ENCODE measurements around the gene AOX1. TPM values are rescaled to one million over a fixed set of nuclear protein-coding genes. Genes with fewer than 3 reads are reported as not detected.

Gene AOX1
- total and polyA plus RNA-seq, 2 experiments from 2014 or later, result 1.4 to 5.0 TPM

DNA sequence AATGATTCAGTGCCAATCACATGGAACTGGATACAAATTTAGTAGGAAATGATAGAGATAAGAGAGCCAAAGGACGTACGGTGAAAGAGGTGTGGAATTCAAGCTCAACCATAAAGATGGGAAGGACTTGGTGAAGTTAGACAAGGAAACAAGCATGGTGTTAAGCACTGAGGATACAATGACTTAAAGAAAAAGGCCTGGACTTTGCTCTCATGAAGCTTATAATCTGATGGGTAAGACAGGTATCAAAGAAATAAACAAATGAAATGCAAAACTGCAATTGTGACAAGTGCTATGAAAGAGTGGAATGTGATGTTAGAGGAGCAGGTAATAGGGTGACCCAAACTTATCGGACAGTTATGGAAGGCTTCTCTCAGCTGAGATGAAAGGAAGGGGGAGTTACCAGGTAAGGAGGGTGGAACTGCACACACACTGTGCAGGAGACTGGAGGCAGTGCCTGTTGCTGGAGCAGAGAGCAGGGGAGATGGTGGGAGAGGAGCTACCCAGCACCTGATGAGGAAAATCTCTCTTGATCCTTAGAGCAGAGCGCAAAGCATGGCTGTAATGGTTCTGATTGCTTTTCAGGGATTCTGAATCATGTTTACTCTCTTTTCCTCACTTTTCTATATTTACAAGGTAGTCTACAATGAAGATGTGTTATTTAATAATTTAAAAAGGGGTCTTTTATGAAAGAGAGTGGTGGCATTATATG, 118.3 kb downstream of the AOX1 start (continued):
- no peak for TF ChIP-seq EZH2phosphoT487 (IDR thresholded peaks at IDR 0.05; ENCODE audit: unreplicated experiment)
- TF ChIP-seq ZNF331 (CRISPR knock-in tag; IDR thresholded peaks at IDR 0.05; ENCODE audit: low read depth), result no peak
- TF ChIP-seq, protein P1, sequence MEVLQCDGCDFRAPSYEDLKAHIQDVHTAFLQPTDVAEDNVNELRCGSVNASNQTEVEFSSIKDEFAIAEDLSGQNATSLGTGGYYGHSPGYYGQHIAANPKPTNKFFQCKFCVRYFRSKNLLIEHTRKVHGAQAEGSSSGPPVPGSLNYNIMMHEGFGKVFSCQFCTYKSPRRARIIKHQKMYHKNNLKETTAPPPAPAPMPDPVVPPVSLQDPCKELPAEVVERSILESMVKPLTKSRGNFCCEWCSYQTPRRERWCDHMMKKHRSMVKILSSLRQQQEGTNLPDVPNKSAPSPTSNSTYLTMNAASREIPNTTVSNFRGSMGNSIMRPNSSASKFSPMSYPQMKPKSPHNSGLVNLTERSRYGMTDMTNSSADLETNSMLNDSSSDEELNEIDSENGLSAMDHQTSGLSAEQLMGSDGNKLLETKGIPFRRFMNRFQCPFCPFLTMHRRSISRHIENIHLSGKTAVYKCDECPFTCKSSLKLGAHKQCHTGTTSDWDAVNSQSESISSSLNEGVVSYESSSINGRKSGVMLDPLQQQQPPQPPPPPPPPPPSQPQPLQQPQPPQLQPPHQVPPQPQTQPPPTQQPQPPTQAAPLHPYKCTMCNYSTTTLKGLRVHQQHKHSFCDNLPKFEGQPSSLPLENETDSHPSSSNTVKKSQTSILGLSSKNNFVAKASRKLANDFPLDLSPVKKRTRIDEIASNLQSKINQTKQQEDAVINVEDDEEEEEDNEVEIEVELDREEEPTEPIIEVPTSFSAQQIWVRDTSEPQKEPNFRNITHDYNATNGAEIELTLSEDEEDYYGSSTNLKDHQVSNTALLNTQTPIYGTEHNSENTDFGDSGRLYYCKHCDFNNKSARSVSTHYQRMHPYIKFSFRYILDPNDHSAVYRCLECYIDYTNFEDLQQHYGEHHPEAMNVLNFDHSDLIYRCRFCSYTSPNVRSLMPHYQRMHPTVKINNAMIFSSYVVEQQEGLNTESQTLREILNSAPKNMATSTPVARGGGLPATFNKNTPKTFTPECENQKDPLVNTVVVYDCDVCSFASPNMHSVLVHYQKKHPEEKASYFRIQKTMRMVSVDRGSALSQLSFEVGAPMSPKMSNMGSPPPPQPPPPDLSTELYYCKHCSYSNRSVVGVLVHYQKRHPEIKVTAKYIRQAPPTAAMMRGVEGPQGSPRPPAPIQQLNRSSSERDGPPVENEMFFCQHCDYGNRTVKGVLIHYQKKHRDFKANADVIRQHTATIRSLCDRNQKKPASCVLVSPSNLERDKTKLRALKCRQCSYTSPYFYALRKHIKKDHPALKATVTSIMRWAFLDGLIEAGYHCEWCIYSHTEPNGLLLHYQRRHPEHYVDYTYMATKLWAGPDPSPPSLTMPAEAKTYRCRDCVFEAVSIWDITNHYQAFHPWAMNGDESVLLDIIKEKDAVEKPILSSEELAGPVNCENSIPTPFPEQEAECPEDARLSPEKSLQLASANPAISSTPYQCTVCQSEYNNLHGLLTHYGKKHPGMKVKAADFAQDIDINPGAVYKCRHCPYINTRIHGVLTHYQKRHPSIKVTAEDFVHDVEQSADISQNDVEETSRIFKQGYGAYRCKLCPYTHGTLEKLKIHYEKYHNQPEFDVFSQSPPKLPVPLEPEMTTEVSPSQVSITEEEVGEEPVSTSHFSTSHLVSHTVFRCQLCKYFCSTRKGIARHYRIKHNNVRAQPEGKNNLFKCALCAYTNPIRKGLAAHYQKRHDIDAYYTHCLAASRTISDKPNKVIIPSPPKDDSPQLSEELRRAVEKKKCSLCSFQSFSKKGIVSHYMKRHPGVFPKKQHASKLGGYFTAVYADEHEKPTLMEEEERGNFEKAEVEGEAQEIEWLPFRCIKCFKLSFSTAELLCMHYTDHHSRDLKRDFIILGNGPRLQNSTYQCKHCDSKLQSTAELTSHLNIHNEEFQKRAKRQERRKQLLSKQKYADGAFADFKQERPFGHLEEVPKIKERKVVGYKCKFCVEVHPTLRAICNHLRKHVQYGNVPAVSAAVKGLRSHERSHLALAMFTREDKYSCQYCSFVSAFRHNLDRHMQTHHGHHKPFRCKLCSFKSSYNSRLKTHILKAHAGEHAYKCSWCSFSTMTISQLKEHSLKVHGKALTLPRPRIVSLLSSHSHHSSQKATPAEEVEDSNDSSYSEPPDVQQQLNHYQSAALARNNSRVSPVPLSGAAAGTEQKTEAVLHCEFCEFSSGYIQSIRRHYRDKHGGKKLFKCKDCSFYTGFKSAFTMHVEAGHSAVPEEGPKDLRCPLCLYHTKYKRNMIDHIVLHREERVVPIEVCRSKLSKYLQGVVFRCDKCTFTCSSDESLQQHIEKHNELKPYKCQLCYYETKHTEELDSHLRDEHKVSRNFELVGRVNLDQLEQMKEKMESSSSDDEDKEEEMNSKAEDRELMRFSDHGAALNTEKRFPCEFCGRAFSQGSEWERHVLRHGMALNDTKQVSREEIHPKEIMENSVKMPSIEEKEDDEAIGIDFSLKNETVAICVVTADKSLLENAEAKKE (CRISPR knock-in tag; IDR thresholded peaks at IDR 0.05), result no peak
- TF ChIP-seq POLR2AphosphoS5 (IDR thresholded peaks at IDR 0.05; ENCODE audit: low read depth), result no peak

DNA sequence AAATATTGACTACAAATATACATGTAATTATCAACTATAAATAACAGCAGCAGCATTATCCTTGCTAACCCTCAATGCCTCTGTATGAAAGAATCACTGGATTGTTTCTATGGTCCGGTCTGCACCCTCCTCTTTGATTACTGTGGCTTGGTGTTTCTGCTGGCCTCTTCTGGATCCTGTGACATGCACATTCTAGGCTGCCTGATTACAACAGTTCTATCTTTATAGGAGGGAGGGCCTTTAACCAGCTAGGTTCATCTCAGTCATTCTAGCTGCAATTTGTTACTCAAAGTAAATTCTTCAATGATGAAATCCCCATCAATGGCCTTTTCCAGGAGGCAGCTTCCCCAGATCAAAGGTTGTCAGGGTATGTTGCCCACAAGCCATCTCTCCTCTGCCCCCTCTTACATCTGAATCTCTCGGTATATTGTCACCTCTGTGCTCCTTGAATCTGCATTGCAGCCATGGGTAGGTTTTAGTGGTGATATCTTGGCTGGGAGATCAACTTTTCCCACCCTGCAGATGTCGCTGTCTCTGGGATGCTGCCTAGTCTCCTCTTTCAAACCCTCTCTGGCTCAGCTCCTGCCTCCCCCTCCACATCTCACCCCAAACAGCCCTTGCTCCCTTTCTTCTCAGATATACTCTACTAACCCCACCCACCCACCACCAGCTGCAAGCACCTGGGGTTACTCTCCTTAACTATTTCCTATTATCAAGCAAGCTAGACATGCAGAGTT, 119.7 kb downstream of the AOX1 start:
- Histone ChIP-seq H3K9me2 (ENCODE audit: insufficient read depth) (no peaks in the 10 kb centered on the region), H3K4me3 (no peak overlapping the region), H3K4me1 (ENCODE audit: insufficient read depth) (peaks cover 14% of the 10 kb centered on the region), H3F3A (replicated peaks; ENCODE audit: low read depth) (no peaks in the 10 kb centered on the region), H3K27me3 (ENCODE audit: insufficient read depth) (no peaks in the 10 kb centered on the region), H3K4me2 (no peak overlapping the region), H3K79me2 (replicated peaks; ENCODE audit: insufficient read depth) (no peaks in the 10 kb centered on the region), H3K36me3 (ENCODE audit: insufficient read depth) (no peaks in the 10 kb centered on the region), H3K27ac (ENCODE audit: low read depth) (no peak overlapping the region), H4K20me1 (replicated peaks; ENCODE audit: insufficient read depth) (no peaks in the 10 kb centered on the region), H2AFZ (0 out of 2 replicates have a peak overlapping the region, but pooled peaks have one; percentile 25)
- no peak for TF ChIP-seq POLR2AphosphoS5 (IDR thresholded peaks at IDR 0.05; ENCODE audit: low read depth)
- TF ChIP-seq ZNF331 (CRISPR knock-in tag; IDR thresholded peaks at IDR 0.05; ENCODE audit: low read depth), result no peak
- TF ChIP-seq, protein P2, sequence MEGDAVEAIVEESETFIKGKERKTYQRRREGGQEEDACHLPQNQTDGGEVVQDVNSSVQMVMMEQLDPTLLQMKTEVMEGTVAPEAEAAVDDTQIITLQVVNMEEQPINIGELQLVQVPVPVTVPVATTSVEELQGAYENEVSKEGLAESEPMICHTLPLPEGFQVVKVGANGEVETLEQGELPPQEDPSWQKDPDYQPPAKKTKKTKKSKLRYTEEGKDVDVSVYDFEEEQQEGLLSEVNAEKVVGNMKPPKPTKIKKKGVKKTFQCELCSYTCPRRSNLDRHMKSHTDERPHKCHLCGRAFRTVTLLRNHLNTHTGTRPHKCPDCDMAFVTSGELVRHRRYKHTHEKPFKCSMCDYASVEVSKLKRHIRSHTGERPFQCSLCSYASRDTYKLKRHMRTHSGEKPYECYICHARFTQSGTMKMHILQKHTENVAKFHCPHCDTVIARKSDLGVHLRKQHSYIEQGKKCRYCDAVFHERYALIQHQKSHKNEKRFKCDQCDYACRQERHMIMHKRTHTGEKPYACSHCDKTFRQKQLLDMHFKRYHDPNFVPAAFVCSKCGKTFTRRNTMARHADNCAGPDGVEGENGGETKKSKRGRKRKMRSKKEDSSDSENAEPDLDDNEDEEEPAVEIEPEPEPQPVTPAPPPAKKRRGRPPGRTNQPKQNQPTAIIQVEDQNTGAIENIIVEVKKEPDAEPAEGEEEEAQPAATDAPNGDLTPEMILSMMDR (conservative IDR thresholded peaks at IDR 0.05; ENCODE audit: low read depth in 2 of 2), result peak; percentile 54 to 81
- TF ChIP-seq, protein P3, sequence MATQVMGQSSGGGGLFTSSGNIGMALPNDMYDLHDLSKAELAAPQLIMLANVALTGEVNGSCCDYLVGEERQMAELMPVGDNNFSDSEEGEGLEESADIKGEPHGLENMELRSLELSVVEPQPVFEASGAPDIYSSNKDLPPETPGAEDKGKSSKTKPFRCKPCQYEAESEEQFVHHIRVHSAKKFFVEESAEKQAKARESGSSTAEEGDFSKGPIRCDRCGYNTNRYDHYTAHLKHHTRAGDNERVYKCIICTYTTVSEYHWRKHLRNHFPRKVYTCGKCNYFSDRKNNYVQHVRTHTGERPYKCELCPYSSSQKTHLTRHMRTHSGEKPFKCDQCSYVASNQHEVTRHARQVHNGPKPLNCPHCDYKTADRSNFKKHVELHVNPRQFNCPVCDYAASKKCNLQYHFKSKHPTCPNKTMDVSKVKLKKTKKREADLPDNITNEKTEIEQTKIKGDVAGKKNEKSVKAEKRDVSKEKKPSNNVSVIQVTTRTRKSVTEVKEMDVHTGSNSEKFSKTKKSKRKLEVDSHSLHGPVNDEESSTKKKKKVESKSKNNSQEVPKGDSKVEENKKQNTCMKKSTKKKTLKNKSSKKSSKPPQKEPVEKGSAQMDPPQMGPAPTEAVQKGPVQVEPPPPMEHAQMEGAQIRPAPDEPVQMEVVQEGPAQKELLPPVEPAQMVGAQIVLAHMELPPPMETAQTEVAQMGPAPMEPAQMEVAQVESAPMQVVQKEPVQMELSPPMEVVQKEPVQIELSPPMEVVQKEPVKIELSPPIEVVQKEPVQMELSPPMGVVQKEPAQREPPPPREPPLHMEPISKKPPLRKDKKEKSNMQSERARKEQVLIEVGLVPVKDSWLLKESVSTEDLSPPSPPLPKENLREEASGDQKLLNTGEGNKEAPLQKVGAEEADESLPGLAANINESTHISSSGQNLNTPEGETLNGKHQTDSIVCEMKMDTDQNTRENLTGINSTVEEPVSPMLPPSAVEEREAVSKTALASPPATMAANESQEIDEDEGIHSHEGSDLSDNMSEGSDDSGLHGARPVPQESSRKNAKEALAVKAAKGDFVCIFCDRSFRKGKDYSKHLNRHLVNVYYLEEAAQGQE (IDR thresholded peaks at IDR 0.05; ENCODE audit: unreplicated experiment), result no peak
- Mint-ChIP-seq H3K27me3 (ENCODE audit: insufficient read depth, low read depth, poor library complexity) (peaks cover 1% of the 10 kb centered on the region), H3K4me3 (no peak overlapping the region), H3K9me3 (no peaks in the 10 kb centered on the region), H3K36me3 (ENCODE audit: low read depth) (no peaks in the 10 kb centered on the region), H3K4me1 (peaks cover 21% of the 10 kb centered on the region), H3K27ac (peak overlapping the region; percentile 57; the same call in 1 of the 2 replicates)
- DNase-seq (ENCODE audit: low spot score) (peak; percentile 85), ATAC-seq (peak; percentile 98)

All from GM23338 (cell line).